NCI-H2171 (cell line): ENCODE measurements around the gene IPO7.
"Not testable (repeated sequence)": the region's sequence is repeated elsewhere in the genome, so short reads cannot be mapped to it uniquely, and the experiment has no call there.

Experiments
- DNase-seq: peaks from one replicate; lab custom pipeline; 2025; lab: John Stamatoyannopoulos, UW

IPO7 gene

DNA sequence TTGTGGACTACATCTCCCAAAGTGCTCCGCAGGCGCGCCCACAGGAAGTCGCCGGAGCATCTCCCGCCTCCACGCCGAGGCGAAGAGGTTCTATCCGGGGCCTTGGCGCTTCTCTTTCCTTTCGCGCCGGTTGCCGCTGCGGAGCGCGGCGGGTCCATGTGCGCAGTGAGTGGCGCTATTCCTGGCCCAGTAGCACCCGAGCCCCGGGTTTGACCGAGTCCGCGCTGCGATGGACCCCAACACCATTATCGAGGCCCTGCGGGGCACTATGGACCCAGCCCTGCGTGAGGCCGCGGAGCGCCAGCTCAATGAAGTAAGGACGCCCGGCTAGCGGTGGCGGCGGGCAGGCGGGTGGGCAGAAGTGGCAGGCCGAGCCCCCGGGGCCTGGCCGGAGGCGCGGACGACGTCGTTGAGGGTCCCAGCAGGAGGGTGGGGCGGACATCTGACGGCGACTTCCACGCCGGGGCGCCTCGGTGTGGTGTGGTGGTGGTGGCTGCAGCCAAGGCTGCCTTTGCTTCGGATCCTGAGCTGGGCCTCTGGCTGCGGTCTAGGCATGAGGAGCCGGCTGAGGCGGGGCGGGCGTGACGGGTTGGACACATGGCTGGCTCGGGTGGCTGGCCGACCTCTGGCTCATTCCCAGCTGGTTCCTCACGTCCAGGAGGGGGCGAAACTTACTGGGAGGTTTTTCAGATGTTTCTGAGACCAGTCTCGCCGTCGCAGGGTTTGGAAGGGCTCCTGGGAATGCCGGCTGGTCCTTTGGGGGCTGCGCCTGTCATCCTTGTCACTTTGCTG is at the start of gene IPO7:
Gene IPO7, plus strand, starts transcription at position 118 of the 792 bp plus-strand sequence. Its CDS starts 112 bp downstream, at position 230.
- peak; percentile 91 for DNase-seq

DNA sequence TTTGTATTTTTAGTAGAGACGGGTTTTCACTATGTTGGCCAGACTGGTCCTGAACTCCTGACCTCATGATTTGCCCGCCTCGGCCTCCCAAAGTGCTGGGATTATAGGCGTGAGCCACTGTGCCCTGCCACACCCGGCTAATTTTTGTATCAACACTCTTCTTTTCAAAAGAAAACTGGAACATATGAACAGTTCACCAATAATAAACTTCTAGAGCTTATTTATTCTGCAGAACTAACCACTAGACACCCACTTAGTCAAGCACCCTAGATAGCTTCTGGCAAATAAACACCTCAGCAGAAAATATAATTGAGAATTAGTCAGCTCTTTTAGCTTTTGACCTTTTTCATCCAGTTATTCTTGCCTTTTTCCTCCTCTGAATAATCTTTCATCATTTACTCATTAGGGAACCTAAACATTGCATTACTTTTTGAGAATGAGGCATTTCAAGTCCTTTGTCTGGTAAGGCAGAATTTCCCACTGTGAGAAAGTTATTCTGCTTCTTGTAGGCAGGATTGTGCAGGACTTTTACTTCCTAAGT is 42.7 kb upstream of the IPO7 start:
- DNase-seq = no peak

DNA sequence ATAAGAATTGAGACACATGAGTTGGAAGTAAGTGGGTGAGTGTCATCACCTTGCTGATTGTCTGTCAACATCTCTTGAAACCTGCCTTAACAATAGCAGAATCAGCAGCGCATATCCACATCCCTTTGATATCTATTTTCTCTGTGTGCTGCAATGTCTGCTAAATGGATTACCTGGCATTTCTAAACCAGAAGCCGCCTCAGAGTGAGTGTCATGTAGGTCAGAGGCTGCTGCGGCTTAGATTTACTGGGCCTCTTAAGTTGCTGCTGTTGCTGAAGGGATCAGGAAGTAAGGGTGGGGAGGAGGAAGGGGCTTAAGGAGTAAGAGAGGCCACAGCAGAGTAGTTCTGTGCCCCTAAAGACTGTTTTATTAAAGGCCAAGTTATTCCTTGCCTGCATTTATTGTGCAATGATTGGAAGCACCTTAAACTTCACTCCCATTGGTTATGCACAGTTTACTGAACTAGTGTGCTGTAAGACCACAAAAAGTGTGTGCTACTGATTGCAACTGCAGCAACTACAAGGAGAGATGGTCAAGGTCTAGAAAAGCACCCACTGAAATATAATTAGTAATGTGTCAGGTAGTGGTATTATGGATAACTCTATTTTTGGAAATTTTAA is 40.3 kb upstream of the IPO7 start:
- DNase-seq = no peak

DNA sequence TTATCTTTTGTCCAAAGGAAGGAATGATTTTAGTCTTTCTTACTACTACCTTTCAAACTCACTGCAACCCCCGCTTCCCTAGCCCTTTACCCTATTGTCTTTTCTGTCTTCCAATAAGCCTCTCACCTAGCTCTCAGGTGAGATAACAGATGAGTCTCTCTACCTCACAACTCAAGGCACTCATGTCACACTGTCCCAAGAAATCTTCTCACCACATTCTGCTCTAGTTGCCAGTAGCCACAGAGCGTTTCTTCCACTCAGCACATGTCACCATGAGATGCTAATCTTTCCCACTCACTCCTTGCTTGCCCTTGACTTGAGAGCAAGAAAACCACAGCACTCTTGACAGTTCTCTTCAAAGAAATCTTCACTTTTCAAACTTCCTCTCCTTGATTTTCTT is 37.4 kb upstream of the IPO7 start:
- DNase-seq = no peak

DNA sequence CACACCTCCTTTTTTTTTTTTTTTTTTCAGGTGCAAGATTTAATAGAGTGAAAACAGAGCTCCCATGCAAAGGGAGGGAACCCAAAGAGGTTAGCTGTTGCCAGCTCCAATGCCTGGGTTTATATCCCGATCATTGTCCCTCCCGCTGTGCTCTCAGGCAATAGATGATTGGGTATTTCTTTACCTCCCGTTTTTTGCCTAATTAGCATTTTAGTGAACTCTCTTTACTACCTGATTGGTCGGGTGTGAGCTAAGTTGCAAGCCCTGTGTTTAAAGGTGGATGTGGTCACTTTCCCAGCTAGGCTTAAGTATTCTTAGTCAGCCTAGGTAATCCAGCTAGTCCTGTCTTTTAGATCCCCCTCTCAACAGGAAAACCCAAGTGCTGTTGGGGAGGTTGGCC is 36.7 kb upstream of the IPO7 start:
- DNase-seq = not testable (repeated sequence)

DNA sequence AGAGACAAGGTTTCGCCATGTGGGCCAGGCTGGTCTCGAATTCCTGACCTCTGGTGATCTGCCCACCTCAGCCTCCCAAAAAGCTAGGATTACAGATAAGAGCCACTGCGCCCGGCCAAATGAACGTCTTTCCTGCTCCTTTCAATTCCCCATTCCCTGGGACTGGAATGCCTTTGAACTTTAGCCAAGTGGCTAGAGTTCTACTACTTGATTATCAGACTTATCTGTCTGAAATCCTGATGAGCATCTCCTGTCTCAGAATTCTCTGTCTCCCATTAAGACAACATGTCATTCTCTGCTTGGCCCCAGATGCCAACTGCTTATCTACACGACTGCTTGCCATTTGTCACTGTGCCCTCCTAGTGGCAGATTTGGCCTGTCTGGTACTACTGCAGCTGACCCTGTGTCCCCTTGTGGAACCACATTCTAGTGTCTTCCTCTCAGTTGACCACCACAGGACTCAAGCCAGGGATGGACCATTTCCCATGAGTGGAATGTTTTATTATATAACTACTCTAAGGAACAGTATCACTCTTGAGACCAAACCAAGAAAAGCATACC is 33.1 kb upstream of the IPO7 start:
- DNase-seq = no peak

DNA sequence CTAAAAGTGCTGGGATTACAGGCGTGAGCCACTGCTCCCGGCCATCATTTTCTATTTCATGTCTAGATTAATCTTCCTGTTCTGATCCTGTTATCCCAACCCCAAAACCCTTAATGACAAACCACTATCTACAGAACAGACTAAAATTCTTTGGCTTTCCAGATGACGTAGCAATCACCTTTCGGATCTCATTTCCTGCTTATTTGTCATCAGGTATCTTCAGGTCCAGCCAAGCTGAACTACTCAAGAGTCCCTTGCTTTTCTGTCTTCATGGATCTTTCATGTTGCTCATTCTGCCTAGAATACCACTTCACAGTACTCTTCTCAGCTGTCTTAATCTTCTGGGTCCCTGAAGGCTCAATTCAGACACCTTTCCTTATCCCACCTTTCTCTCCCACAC is 27.4 kb upstream of the IPO7 start:
- no peak for DNase-seq

DNA sequence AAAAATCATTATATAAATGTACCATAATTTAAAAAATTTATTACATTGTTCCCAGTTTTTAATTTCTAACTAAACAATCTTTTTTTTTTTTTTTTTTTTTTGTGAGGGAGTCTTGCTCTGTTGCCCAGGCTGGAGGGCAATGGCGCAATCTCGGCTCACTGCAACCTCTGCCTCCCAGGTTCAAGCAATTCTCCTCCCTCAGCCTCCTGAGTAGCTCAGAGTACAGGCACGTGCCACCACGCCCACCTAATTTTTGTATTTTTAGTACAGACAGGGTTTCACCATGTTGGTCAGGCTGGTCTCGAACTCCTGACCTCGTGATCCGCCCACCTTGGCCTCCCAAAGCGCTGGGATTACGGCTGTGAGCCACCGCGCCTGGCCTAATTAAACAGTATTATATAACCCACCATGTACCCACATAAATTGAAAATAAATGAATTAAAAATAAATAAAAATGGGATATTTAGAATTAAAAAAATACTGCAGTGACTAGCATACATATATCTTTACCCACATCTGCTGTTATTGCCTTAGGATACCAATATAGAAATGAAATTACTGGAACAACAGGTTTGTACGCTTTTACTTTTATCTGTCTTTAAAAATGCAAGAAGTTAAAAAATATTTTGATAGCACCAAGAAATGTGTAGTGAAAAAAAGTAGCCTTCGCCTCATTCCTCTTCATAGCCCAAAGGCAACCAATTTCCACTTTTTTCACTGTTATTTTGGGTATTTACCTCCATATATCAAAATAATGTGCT is 23.4 kb upstream of the IPO7 start:
- DNase-seq = not testable (repeated sequence)

DNA sequence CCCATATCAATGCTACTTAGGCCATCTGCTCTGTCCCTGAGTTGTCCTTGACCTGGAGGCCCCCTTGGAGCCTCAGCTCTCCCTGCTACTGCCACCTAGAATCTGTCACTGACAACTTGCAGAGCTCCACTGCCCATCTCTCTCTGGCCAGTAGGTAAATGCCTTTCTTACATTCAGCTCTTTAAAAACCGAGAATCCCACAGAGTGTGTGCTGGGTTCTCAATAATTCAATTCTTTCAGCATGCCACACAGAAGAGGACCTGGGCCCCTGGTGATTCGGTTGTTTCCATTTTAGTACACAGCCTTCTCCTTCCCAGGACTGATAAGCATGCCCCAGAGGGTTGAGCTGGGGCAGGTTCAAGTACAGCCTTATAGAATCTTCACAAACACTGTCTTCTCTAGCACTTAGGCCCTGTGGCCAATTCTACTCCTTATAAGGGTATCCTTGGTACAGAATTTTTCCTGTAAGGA is 22.0 kb upstream of the IPO7 start:
- DNase-seq = no peak

DNA sequence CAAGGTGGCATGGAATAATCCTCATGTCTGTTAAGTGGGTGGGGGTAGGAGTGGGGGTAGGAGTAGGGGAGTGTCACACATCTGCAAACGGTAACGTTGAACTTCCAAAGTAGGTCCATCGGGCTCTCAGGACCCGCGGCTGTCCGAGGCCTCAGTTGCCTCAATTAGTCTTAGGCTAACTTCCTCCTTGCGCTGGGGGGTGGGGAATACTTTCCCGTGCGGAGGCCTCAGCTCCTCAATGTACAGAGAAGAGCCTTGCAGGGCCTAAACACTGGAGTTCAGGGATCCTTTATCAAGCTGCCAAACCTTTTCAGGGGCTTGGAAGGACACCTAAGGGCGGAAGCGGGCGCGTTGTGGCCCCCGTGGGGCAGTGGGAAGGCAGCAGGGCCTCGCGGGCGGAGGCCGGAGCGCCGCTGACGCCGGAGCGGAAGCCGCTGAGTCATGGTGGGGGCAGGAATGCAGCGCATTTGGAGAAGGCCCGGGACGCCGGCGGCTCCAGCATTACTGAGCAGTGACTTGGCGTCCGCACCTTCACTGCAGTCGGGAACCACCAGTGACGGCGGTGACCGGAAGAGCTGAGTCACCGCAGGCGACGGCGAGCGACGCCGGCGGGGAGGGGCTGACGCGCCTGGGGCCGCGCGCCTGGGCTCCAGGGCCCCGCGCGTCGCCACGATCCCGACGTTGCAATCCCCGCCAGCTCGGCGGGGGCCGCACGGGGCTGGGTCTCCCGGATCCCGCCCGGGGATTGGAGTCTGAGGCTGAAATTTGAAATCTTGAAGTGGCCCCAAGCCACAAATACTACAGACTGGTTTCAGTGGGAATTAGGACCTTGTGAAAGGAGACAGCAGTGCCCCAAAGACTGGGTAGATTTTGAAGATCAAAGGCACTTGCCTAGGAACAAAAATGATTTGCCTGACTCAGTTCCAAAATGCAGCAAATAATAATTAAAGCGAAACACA is 20.2 kb upstream of the IPO7 start:
- peak; percentile 85 for DNase-seq

DNA sequence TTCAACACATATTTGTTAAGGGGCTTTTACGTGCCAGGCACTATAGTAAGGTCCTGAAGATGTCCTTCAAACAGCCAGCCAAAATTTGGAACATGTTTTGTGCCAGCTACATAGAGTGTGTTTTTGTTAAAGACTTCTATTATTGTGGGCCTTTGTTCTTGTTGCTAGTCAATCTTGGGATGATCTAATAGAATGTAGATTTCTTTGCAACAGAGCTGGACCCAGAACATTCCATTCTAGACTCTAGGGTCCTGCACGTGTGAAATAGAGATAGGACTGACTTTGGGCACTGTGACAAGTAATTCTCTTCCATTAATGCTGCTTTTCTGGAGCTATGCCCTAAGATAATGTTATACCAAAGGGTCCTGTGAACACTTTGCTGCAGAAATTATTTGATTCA is 16.9 kb upstream of the IPO7 start:
- no peak for DNase-seq

DNA sequence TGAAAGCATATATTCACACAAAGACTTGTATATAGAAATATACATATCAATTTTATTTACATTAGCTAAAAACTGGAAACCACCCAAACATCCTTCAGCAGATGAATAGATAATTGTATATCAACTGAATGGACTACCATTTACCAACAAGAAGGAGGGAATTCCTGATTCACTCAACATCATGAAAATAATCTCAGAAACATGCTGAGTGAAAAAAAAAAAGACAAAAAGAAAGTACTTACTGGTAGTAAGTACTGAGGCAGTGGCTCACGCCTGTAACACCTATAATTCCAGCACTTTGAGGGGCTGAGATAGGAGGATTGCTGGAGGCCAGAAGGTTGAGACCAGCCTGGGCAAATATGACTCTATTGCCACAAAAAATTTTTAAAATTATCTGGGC is 7.4 kb upstream of the IPO7 start:
- DNase-seq = no peak

DNA sequence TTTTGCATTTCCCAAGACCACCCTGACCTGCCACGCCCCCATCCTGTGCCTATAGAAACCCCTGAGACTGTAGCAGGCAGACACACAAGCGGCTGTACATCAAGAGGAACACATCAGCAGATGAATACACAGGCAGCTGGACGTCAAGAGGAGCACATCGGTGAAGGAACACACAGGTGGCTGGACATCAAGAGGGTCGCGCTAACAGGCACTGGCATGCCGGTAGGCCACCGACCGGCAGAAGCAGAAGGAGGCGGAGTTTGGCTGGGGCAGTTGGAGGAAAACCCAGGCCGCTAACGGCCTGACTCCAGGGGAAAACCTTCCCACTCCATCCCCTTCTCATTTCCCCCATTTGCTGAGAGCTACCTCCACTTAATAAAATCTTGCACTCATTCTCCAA is 5.4 kb upstream of the IPO7 start:
- no peak for DNase-seq

DNA sequence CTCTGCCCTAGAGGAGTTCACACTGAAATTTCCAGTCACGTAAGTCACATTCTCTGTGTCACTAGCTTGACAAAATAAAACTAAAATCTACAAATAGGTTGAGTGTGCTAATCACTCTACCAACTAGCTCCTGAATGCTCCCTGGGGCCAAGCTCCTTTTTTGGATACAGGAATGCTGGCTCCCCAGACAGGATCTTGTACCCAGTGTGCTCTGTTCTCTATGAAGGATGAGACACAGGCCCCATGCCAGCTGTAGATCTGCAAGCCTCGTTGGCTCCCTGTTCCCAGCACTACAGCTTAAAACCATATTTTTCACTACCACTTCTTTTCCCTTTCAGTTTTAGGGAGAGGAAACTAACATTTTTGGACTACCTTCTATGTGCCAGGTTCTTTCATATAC is 3.7 kb upstream of the IPO7 start:
- DNase-seq = no peak

DNA sequence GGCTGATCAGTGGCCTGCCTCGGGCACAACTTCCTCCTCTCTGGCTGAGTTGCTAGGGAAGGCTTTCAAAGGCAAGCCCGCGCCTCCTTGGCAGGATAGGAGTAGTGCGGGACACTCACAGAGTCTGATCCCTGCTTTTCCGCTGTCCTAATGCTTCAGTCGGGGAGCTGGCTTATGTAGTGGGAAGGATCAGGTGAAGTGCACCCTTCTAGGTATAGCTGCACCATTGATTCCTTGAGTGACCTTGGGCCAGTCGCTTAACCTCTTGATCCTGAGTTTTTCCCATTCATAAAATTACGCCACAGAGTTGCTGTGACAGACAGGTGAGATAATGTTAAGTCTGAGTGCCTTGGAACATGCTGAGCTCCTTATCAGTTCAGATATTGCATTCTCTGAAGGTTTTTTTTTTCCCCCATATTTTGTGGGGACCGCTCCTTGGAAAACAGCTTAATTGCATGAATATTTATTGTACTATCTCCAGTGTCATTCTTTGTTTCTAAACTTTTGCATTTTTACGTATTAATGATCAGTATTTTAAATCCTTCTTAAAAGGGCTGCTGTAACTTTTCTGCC is 961 bp downstream of the IPO7 start:
- no peak for DNase-seq

DNA sequence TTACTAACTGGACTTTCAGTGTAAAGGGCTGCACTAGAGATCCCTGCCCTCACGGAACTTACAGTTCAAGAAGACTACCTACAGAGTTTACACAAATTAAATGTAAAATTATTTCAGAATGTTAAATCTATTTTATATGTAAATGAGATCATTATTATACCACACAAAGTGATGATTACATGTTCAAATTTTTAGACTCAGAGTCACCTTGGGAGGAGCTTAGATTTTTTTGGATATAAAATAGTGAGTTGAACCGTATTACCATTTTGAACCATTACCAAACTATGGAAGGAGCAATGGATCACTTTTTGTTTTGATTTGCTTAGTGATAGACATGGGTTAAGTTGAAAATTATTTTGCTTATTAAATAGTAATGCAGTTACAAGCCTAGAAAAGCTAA is 1.6 kb downstream of the IPO7 start:
- no peak for DNase-seq

DNA sequence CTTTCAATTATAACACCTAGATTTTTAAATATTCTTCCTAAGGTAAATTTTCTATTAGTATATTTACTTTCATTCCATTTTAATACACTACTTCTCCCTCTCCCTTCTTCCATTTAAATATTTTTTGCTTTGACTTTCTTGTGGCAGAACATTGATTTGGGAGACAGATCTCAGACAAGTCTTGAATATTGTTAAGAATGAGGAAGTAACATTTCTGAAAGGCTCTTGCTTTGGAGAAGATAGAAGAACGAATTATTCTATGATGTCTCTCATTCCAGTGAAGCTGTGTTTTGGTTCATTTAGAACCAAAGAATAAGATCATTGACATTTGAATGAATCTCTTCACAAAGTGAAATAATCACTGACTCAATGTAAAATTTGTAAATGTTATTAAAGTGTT is 2.4 kb downstream of the IPO7 start:
- DNase-seq = no peak

DNA sequence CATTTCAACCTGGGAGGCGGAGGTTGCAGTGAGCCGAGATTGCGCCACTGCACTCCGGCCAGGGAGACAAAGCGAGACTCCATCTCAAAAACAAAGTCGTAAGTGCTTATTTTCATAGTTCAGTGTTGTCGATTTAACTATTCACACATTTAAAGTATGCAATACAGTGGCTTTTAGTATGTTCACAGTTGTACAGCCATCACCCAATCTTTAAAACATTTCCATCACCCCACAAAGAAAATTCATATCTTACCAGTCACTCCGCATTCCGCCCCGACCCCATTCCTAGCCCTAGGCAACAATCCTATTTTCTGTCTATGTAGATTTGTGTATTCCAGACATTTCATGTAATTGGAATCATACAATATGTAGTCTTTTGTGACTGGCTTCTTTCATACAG is 11.9 kb downstream of the IPO7 start:
- DNase-seq = no peak

DNA sequence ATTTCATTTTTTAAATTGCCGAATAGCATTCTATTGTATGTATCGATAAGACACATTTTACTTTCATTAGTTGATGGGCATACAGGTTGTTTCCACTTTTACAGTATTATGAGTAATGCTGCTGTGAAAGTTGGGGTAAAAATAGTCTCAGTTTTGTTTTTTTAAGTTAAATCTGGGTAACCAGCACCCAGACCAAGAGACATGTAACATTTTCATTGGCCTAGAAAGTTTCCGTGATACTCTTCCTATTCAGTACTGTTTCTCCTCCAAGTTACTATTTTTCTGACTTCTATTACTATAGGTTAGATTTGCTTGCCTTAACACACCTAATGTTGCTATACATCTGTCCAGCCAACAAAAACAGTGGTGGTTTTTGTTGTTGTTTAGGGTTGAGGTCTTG is 12.3 kb downstream of the IPO7 start:
- DNase-seq = no peak

DNA sequence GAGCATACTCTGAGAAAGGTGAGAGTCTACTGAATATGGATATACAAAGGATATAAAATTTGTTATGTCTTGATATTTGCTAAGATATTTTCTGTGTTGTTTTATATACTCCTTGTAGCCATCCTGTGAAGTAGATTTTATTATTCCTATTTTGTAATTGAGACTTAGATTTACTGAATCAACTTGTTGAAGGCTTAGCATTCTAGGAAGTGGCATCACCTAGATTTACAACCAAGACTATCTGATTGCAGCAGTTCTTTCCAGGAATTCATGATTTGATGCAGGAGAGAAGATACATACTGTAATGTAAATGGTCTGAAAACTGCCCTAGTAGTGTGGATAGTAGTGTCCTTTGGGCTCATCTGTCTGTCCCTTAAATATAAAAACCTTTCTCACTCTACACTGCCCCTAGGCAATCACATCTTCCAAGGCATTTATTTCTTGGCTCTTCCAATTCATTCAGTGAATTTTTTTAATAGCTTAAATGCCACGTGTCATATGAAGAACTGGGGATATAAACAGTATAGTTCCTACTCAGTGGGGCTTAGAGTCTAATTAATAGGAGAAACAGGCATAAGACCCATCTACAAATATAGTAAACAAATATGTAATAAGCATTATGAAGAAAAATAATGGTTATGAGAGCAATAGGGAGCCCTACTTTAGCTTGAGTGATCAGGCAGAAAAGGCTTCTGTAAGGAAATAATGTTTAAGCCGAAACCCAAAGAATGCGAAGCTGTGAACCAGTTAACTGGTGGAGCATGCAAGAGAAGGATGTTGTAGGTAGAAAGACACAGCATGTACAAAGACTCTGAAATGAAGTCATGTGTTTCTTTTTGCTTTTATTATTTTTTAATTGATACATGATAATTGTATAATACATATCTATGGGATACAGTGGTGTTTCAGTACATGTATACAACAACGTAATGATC is 13.6 kb downstream of the IPO7 start:
- DNase-seq = no peak
